ENCODE results near the gene ARF1.
A peak's percentile ranks its signal among the peaks of the same experiment; 100 is the strongest.

The ARF1 gene

DNA sequence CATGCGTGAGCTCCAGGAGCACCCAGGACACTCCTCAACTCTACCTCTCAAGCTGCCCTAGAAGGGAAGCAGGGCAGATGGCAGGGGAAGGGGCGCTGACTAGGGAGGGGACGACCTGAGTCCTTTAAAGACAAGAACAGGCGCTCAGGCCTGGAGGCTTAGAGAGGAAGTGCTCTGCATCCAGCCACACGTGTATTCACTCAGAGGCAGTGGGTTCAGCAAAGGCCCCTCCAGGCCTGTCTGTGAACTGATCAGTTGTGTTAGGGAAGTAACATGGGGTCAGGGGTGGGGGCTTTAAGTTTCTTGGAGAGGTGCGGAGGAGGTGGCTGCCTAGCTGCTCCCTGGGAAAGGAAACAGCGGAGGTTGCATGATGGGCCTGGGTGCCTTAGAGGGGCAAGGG lies 37.1 kb upstream of the ARF1 start:
- ATAC-seq (no peak), DNase-seq (no peak)
- Mint-ChIP-seq H3K4me3 (no peak overlapping the region), H3K4me1 (no peaks in the 10 kb centered on the region), H3K36me3 (ENCODE audit: low read depth) (no peaks in the 10 kb centered on the region), H3K27me3 (peaks cover 6% of the 10 kb centered on the region), H3K27ac (no peak overlapping the region), H3K9me3 (no peaks in the 10 kb centered on the region)

GRCh38 chr1:228045871-228046270 lies 36.6 kb upstream of the ARF1 start:
- Mint-ChIP-seq H3K9me3 (no peaks in the 10 kb centered on the region), H3K36me3 (ENCODE audit: low read depth) (no peaks in the 10 kb centered on the region), H3K4me3 (no peak overlapping the region), H3K4me1 (no peaks in the 10 kb centered on the region), H3K27me3 (peaks cover 7% of the 10 kb centered on the region), H3K27ac (no peak overlapping the region)
- DNase-seq: no peak
- ATAC-seq: no peak

DNA sequence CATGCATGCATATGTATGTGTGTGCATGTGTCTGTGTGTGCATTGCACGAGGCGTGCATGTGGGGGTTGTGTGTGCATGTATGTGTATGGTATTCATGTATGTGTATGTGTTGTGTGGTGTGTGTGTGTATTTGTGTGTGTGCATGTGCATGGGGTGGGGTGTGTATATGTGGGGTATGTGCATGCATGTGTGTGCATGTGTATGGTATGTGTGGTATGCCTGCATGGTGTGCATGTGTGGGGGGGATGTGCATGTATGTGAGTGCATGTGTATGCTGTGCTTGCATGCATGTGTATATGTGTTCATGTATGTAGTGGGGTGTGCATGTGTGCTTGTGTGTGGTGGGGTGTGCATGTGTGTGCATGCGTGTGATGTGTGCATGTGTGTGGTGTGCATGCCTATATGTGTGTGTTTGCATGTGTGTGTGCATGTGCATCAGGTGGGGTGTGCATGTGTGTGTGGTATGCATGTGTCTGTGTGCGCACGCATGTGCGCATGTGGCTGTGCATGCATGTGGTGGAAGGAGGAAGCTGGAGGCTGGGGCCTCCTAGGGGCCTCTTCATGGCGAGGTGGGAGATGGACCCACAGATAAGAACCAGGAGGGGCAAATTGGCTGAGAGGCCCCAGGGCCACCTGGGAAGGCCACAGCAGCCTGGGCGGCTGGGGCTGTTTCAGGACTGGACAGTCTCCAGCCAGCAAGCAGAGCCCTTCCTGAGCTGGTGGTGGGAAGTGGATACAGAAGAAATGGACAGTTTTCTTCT lies 35.9 kb upstream of the ARF1 start:
- no peaks in the 10 kb centered on the region for H3K9me3 Mint-ChIP-seq
- no peak overlapping the region for H3K27ac Mint-ChIP-seq
- DNase-seq: no peak
- no peaks in the 10 kb centered on the region for H3K36me3 Mint-ChIP-seq (ENCODE audit: low read depth)
- ATAC-seq: no peak
- H3K27me3 Mint-ChIP-seq: peaks cover 9% of the 10 kb centered on the region
- no peak overlapping the region for H3K4me3 Mint-ChIP-seq
- H3K4me1 Mint-ChIP-seq: no peaks in the 10 kb centered on the region

GRCh38 chr1:228047183-228047466 lies 35.4 kb upstream of the ARF1 start:
- Mint-ChIP-seq H3K27me3 (peaks cover 14% of the 10 kb centered on the region), H3K9me3 (no peaks in the 10 kb centered on the region)
- no peak for ATAC-seq

DNA sequence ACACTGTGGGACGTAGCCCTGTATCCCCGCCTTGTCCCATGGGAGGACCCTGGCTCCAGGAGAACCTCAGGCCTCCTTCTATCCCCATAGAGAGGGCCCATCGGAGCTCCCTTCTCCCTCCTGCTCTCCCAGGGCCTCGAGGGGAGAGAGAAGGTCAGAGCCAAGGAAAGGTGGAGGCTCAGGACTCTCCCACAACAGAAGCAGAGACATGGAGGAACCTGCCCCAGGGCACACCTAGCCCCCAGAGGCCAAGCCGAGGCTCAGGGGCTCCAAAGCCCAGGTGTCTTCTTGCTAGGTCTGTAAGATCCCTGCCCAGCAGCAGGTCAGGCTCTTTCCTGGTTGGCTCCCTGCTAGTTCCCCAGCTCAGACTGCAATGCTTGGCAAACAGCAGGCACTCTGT lies 34.4 kb upstream of the ARF1 start:
- DNase-seq (no peak), ATAC-seq (no peak)
- Mint-ChIP-seq H3K27me3 (peaks cover 23% of the 10 kb centered on the region), H3K36me3 (ENCODE audit: low read depth) (no peaks in the 10 kb centered on the region), H3K27ac (no peak overlapping the region), H3K9me3 (no peaks in the 10 kb centered on the region), H3K4me1 (no peaks in the 10 kb centered on the region), H3K4me3 (no peak overlapping the region)

More at GRCh38 chr1:228047183-228047466, 35.4 kb upstream of the ARF1 start:
- Mint-ChIP-seq H3K4me3 (no peak overlapping the region), H3K27ac (no peak overlapping the region), H3K36me3 (ENCODE audit: low read depth) (no peaks in the 10 kb centered on the region), H3K4me1 (no peaks in the 10 kb centered on the region)
- DNase-seq: no peak

- H3K36me3 Mint-ChIP-seq (ENCODE audit: low read depth): no peaks in the 10 kb centered on the region
- H3K4me1 Mint-ChIP-seq: no peaks in the 10 kb centered on the region
- DNase-seq (no peak), ATAC-seq (no peak)
- no peak overlapping the region for H3K27ac Mint-ChIP-seq
- no peak overlapping the region for H3K4me3 Mint-ChIP-seq
- no peaks in the 10 kb centered on the region for H3K9me3 Mint-ChIP-seq
- peaks cover 28% of the 10 kb centered on the region for H3K27me3 Mint-ChIP-seq
Observed at GRCh38 chr1:228048659-228049298, 33.7 kb upstream of the ARF1 start.

DNA sequence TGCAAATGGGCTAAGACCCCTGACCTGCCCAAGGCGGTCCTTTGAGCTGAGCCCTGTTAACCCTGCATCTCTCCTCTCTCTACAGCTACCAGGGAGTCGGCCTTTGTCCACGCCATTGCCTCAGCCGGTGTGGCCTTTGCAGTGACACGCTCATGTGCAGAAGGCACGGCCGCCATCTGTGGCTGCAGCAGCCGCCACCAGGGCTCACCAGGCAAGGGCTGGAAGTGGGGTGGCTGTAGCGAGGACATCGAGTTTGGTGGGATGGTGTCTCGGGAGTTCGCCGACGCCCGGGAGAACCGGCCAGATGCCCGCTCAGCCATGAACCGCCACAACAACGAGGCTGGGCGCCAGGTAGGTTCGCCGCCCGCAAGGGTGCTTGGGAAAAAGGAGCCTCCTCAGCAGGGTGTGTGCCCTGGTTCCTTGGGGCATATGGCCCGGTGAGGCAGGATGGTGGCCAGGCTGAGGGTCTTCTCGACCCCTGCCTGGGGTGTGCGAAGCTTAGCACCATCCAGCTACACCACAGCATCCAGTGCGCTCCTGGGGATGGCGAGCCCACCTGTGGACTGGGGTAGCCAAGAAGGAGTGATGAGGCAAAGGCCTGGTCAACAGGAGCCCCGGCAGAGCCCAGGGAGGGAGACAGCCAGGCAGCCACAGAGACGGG lies 31.8 kb upstream of the ARF1 start:
- no peak overlapping the region for H3K27ac Mint-ChIP-seq
- H3K4me1 Mint-ChIP-seq: no peaks in the 10 kb centered on the region
- H3K9me3 Mint-ChIP-seq: no peaks in the 10 kb centered on the region
- DNase-seq: no peak
- peaks cover 33% of the 10 kb centered on the region for H3K27me3 Mint-ChIP-seq
- no peak overlapping the region for H3K4me3 Mint-ChIP-seq
- no peak for ATAC-seq
- H3K36me3 Mint-ChIP-seq (ENCODE audit: low read depth): no peaks in the 10 kb centered on the region

DNA sequence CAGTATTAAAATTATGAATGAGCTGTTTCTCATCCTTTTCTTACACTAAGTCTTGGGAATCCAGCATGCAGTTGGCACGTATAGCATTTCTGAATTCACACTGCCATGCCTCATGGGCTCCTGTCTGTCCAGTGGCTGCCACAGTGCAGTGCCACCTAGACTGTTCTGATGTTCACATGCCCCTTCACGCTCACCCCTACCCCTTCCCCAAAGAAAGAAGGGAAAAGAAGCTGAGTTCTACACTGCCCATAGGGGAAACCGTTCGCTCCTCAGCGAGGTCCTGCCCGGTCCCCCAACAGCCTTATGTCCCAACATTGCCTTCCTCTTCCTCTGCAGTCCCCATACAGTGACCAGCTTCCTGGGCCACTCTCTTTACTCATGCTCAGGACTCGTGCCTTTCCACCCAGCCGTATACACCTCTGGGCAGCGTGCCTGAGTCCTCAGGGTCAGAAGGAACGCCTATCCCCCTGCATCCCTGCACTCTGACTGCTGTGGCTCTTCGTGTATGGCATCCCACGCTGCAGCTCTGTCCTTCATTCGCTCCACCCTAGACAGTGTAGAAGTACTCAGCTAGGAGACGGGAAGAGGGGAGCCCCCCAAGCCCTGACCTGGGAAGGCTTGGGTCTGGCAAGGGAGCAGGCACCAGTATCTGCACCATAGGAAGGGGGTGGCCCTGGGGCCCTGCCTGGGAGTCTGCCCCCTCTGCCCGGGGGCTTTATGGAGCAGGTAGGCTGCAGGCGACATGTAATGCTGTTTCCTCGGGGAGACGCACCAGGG lies 24.1 kb upstream of the ARF1 start:
- Mint-ChIP-seq H3K27me3 (peaks cover 38% of the 10 kb centered on the region), H3K4me1 (no peaks in the 10 kb centered on the region), H3K36me3 (ENCODE audit: low read depth) (no peaks in the 10 kb centered on the region), H3K9me3 (no peaks in the 10 kb centered on the region), H3K4me3 (no peak overlapping the region), H3K27ac (no peak overlapping the region)
- no peak for ATAC-seq
- no peak for DNase-seq

DNA sequence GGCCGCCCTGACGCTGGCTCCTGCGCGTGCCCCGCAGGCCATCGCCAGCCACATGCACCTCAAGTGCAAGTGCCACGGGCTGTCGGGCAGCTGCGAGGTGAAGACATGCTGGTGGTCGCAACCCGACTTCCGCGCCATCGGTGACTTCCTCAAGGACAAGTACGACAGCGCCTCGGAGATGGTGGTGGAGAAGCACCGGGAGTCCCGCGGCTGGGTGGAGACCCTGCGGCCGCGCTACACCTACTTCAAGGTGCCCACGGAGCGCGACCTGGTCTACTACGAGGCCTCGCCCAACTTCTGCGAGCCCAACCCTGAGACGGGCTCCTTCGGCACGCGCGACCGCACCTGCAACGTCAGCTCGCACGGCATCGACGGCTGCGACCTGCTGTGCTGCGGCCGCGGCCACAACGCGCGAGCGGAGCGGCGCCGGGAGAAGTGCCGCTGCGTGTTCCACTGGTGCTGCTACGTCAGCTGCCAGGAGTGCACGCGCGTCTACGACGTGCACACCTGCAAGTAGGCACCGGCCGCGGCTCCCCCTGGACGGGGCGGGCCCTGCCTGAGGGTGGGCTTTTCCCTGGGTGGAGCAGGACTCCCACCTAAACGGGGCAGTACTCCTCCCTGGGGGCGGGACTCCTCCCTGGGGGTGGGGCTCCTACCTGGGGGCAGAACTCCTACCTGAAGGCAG lies 23.4 kb upstream of the ARF1 start:
- DNase-seq (peak; percentile 43), ATAC-seq (peak; percentile 18)
- Mint-ChIP-seq H3K36me3 (ENCODE audit: low read depth) (no peaks in the 10 kb centered on the region), H3K27ac (no peak overlapping the region), H3K4me3 (peak overlapping the region; percentile 29), H3K27me3 (peaks cover 33% of the 10 kb centered on the region), H3K4me1 (no peaks in the 10 kb centered on the region), H3K9me3 (no peaks in the 10 kb centered on the region)

DNA sequence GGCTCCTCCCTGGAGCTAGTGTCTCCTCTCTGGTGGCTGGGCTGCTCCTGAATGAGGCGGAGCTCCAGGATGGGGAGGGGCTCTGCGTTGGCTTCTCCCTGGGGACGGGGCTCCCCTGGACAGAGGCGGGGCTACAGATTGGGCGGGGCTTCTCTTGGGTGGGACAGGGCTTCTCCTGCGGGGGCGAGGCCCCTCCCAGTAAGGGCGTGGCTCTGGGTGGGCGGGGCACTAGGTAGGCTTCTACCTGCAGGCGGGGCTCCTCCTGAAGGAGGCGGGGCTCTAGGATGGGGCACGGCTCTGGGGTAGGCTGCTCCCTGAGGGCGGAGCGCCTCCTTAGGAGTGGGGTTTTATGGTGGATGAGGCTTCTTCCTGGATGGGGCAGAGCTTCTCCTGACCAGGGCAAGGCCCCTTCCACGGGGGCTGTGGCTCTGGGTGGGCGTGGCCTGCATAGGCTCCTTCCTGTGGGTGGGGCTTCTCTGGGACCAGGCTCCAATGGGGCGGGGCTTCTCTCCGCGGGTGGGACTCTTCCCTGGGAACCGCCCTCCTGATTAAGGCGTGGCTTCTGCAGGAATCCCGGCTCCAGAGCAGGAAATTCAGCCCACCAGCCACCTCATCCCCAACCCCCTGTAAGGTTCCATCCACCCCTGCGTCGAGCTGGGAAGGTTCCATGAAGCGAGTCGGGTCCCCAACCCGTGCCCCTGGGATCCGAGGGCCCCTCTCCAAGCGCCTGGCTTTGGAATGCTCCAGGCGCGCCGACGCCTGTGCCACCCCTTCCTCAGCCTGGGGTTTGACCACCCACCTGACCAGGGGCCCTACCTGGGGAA lies 22.7 kb upstream of the ARF1 start:
- Mint-ChIP-seq H3K9me3 (no peaks in the 10 kb centered on the region), H3K27ac (no peak overlapping the region), H3K4me1 (no peaks in the 10 kb centered on the region), H3K4me3 (peak overlapping the region; percentile 29), H3K36me3 (ENCODE audit: low read depth) (no peaks in the 10 kb centered on the region), H3K27me3 (peaks cover 33% of the 10 kb centered on the region)
- peak; percentile 78 for DNase-seq
- peak; percentile 47 for ATAC-seq

DNA sequence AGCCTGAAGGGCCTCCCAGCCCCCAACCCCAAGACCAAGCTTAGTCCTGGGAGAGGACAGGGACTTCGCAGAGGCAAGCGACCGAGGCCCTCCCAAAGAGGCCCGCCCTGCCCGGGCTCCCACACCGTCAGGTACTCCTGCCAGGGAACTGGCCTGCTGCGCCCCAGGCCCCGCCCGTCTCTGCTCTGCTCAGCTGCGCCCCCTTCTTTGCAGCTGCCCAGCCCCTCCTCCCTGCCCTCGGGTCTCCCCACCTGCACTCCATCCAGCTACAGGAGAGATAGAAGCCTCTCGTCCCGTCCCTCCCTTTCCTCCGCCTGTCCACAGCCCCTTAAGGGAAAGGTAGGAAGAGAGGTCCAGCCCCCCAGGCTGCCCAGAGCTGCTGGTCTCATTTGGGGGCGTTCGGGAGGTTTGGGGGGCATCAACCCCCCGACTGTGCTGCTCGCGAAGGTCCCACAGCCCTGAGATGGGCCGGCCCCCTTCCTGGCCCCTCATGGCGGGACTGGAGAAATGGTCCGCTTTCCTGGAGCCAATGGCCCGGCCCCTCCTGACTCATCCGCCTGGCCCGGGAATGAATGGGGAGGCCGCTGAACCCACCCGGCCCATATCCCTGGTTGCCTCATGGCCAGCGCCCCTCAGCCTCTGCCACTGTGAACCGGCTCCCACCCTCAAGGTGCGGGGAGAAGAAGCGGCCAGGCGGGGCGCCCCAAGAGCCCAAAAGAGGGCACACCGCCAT lies 21.9 kb upstream of the ARF1 start:
- no peaks in the 10 kb centered on the region for H3K36me3 Mint-ChIP-seq (ENCODE audit: low read depth)
- no peak overlapping the region for H3K4me3 Mint-ChIP-seq
- ATAC-seq (no peak), DNase-seq (no peak)
- H3K9me3 Mint-ChIP-seq: no peaks in the 10 kb centered on the region
- H3K27ac Mint-ChIP-seq: no peak overlapping the region
- H3K4me1 Mint-ChIP-seq: no peaks in the 10 kb centered on the region
- H3K27me3 Mint-ChIP-seq: peaks cover 33% of the 10 kb centered on the region

GRCh38 chr1:228061411-228062084 lies 21.0 kb upstream of the ARF1 start:
- H3K27ac Mint-ChIP-seq: no peak overlapping the region

More at GRCh38 chr1:228061411-228062084, 21.0 kb upstream of the ARF1 start:
- no peak for ATAC-seq
- Mint-ChIP-seq H3K9me3 (no peaks in the 10 kb centered on the region), H3K36me3 (ENCODE audit: low read depth) (no peaks in the 10 kb centered on the region), H3K4me1 (no peaks in the 10 kb centered on the region), H3K4me3 (no peak overlapping the region), H3K27me3 (peaks cover 32% of the 10 kb centered on the region)
- no peak for DNase-seq

Data from activated naive CD8-positive, alpha-beta T cell treated with anti-CD3 and anti-CD28 coated beads, Interleukin-2, amount 50 U/mL, for 24 hours (primary cell).